Activated T-cell treated with anti-CD3 and anti-CD28 coated beads, Interleukin-2, amount 50 U/mL, for 72 hours (primary cell): ENCODE measurements around the gene CDKN1B. TPM values are rescaled to one million over a fixed set of nuclear protein-coding genes. Genes with fewer than 3 reads are reported as not detected.
A peak's percentile ranks its signal among the peaks of the same experiment; 100 is the strongest.

Experiments
- ATAC-seq, 2 donors: fragments of 150-1000 bp; cut with Tn5 transposase; replicated peaks in 1 of 2; 2 replicates each; pipeline ENCODE4 v1.10.0; 2021; ENCODE audit warnings: moderate library complexity in 2 of 2, mild to moderate bottlenecking in 1 of 2
- DNase-seq, 2 donors: peaks; one replicate each; pipeline ENCODE4 v3.0.0; 2021 to 2022; ENCODE audit warnings: mixed read lengths in 1 of 2
- H3K27ac Mint-ChIP-seq: one replicate; pipeline ENCODE4 v1.8.0; 2022; ENCODE audit warnings: mild to moderate bottlenecking, moderate library complexity, mixed read lengths
- H3K27me3 Mint-ChIP-seq: one replicate; pipeline ENCODE4 v1.8.0; 2022; ENCODE audit warnings: low read depth, mixed read lengths
- H3K36me3 Mint-ChIP-seq, 2 donors: one replicate each; pipeline ENCODE4 v1.8.0; 2022; ENCODE audit warnings: mixed read lengths in 2 of 2, mild to moderate bottlenecking in 1 of 2; ENCODE audit not compliant: insufficient read depth in 2 of 2
- H3K4me1 Mint-ChIP-seq: one replicate; pipeline ENCODE4 v1.8.0; 2022; ENCODE audit warnings: low read depth, mixed read lengths
- H3K4me3 Mint-ChIP-seq, 2 donors: one replicate each; pipeline ENCODE4 v1.8.0; 2022; ENCODE audit warnings: mild to moderate bottlenecking in 2 of 2, mixed read lengths in 2 of 2, moderate library complexity in 2 of 2
- H3K9me3 Mint-ChIP-seq, 2 donors: one replicate each; pipeline ENCODE4 v1.8.0; 2022; ENCODE audit warnings: mixed read lengths in 2 of 2
- total RNA-seq, 2 donors: library from RNA; stranded (reverse); gene quantifications; one replicate each; pipeline ENCODE4 v1.2.3, GENCODE V29; 2022

Gene CDKN1B
- total RNA-seq, 2 donors from 2014 or later = 54.2 to 67.2 TPM

- Mint-ChIP-seq H3K27me3 (no peaks in the 10 kb centered on the region), H3K4me1 (peaks cover 24% of the 10 kb centered on the region), H3K9me3 (no peaks in the 10 kb centered on the region), H3K27ac (no peak overlapping the region), H3K4me3 (no peak overlapping the region), H3K36me3 (peaks cover 4 to 12% of the 10 kb centered on the region in 2 donors)
- ATAC-seq (no peak), DNase-seq (no peak)
These were observed 30.7 kb upstream of the CDKN1B start for GRCh38 chr12:12686472-12686871.

GRCh38 chr12:12686925-12687324 lies 30.2 kb upstream of the CDKN1B start:
- Mint-ChIP-seq H3K4me3 (no peak overlapping the region), H3K9me3 (no peaks in the 10 kb centered on the region), H3K27ac (no peak overlapping the region), H3K4me1 (peaks cover 29% of the 10 kb centered on the region), H3K27me3 (no peaks in the 10 kb centered on the region), H3K36me3 (peaks cover 4 to 13% of the 10 kb centered on the region in 2 donors)
- ATAC-seq = no peak
- no peak for DNase-seq

GRCh38 chr12:12689647-12690300 lies 27.4 kb upstream of the CDKN1B start:
- Mint-ChIP-seq H3K36me3 (peaks cover 8 to 18% of the 10 kb centered on the region in 2 donors), H3K9me3 (no peaks in the 10 kb centered on the region)

GRCh38 chr12:12691549-12691948 lies 25.6 kb upstream of the CDKN1B start:
- H3K9me3 Mint-ChIP-seq = no peaks in the 10 kb centered on the region
- peak overlapping the region; percentile 17 for H3K27ac Mint-ChIP-seq

More at GRCh38 chr12:12689647-12690300, 27.4 kb upstream of the CDKN1B start:
- ATAC-seq (peak; percentile 81), DNase-seq (peak; percentile 29 to 34)
- peaks cover 49% of the 10 kb centered on the region for H3K4me1 Mint-ChIP-seq
- no peak overlapping the region for H3K27ac Mint-ChIP-seq
- no peaks in the 10 kb centered on the region for H3K27me3 Mint-ChIP-seq
- H3K4me3 Mint-ChIP-seq = peak overlapping the region; percentile 15 to 58

GRCh38 chr12:12693111-12693671 lies 24.0 kb upstream of the CDKN1B start:
- H3K36me3 Mint-ChIP-seq = peaks cover 15 to 22% of the 10 kb centered on the region in 2 donors
- H3K27ac Mint-ChIP-seq = no peak overlapping the region
- DNase-seq = no peak
- no peaks in the 10 kb centered on the region for H3K9me3 Mint-ChIP-seq
- H3K27me3 Mint-ChIP-seq = no peaks in the 10 kb centered on the region
- H3K4me3 Mint-ChIP-seq = peak overlapping the region; percentile 1 to 11
- ATAC-seq = no peak
- H3K4me1 Mint-ChIP-seq = peaks cover 81% of the 10 kb centered on the region

More at GRCh38 chr12:12691549-12691948, 25.6 kb upstream of the CDKN1B start:
- H3K4me3 Mint-ChIP-seq = peak overlapping the region in 1 of 2 donors; percentile 53
- H3K27me3 Mint-ChIP-seq = no peaks in the 10 kb centered on the region
- DNase-seq = no peak
- no peak for ATAC-seq
- H3K4me1 Mint-ChIP-seq = peaks cover 65% of the 10 kb centered on the region
- H3K36me3 Mint-ChIP-seq = peaks cover 15 to 28% of the 10 kb centered on the region in 2 donors

- Mint-ChIP-seq H3K9me3 (no peaks in the 10 kb centered on the region), H3K27ac (peak overlapping the region; percentile 98), H3K36me3 (peaks cover 13 to 16% of the 10 kb centered on the region in 2 donors), H3K4me3 (peak overlapping the region; percentile 96), H3K27me3 (no peaks in the 10 kb centered on the region), H3K4me1 (peaks cover 60% of the 10 kb centered on the region)
- peak; percentile 77 for ATAC-seq
- peak; percentile 91 to 92 for DNase-seq
These were observed 20.4 kb upstream of the CDKN1B start for GRCh38 chr12:12696562-12697383.

- H3K9me3 Mint-ChIP-seq = no peaks in the 10 kb centered on the region
- H3K36me3 Mint-ChIP-seq = peaks cover 9 to 12% of the 10 kb centered on the region in 2 donors
- DNase-seq = no peak
- H3K27me3 Mint-ChIP-seq = no peaks in the 10 kb centered on the region
- no peak overlapping the region for H3K27ac Mint-ChIP-seq
- H3K4me3 Mint-ChIP-seq = no peak overlapping the region
- peaks cover 61% of the 10 kb centered on the region for H3K4me1 Mint-ChIP-seq
- ATAC-seq = no peak
These were observed 17.8 kb upstream of the CDKN1B start for GRCh38 chr12:12699345-12699744.

GRCh38 chr12:12700254-12700653 lies 16.9 kb upstream of the CDKN1B start:
- H3K4me3 Mint-ChIP-seq = no peak overlapping the region
- DNase-seq (no peak), ATAC-seq (no peak)
- H3K27ac Mint-ChIP-seq = no peak overlapping the region
- peaks cover 62% of the 10 kb centered on the region for H3K4me1 Mint-ChIP-seq
- H3K36me3 Mint-ChIP-seq = peaks cover 8 to 12% of the 10 kb centered on the region in 2 donors
- H3K9me3 Mint-ChIP-seq = no peaks in the 10 kb centered on the region
- no peaks in the 10 kb centered on the region for H3K27me3 Mint-ChIP-seq

- no peaks in the 10 kb centered on the region for H3K27me3 Mint-ChIP-seq
- peaks cover 0 to 2% of the 10 kb centered on the region in 2 donors for H3K36me3 Mint-ChIP-seq
- H3K4me1 Mint-ChIP-seq = peaks cover 52% of the 10 kb centered on the region
- H3K4me3 Mint-ChIP-seq = no peak overlapping the region
- H3K27ac Mint-ChIP-seq = no peak overlapping the region
- DNase-seq (no peak), ATAC-seq (no peak)
- H3K9me3 Mint-ChIP-seq = no peaks in the 10 kb centered on the region
These were observed 15.7 kb upstream of the CDKN1B start for GRCh38 chr12:12701457-12701856.

- DNase-seq (peak in 1 of 2 donors; percentile 35), ATAC-seq (peak; percentile 42 to 53)
- Mint-ChIP-seq H3K27me3 (no peaks in the 10 kb centered on the region), H3K36me3 (peaks cover 0 to 1% of the 10 kb centered on the region in 2 donors), H3K4me3 (peak overlapping the region; percentile 24 to 49), H3K4me1 (peaks cover 29% of the 10 kb centered on the region), H3K27ac (no peak overlapping the region), H3K9me3 (no peaks in the 10 kb centered on the region)
These were observed 12.5 kb upstream of the CDKN1B start for GRCh38 chr12:12704593-12705230.

- ATAC-seq (peak; percentile 95 to 96), DNase-seq (peak; percentile 84 to 85)
- no peak overlapping the region for H3K27ac Mint-ChIP-seq
- no peaks in the 10 kb centered on the region for H3K27me3 Mint-ChIP-seq
- H3K9me3 Mint-ChIP-seq = no peaks in the 10 kb centered on the region
- H3K4me1 Mint-ChIP-seq = peaks cover 29% of the 10 kb centered on the region
- H3K4me3 Mint-ChIP-seq = no peak overlapping the region
- peaks cover 0 to 1% of the 10 kb centered on the region in 2 donors for H3K36me3 Mint-ChIP-seq
These were observed 11.2 kb upstream of the CDKN1B start for GRCh38 chr12:12705838-12706520.

- no peak for DNase-seq
- Mint-ChIP-seq H3K4me3 (peak overlapping the region; percentile 95 to 98), H3K36me3 (peaks cover 20 to 21% of the 10 kb centered on the region in 2 donors), H3K4me1 (peaks cover 47% of the 10 kb centered on the region), H3K9me3 (no peaks in the 10 kb centered on the region), H3K27me3 (no peaks in the 10 kb centered on the region), H3K27ac (peak overlapping the region; percentile 93)
- ATAC-seq = no peak
These were observed 3.3 kb upstream of the CDKN1B start for GRCh38 chr12:12713932-12714275.
